Measurements from ENCODE around the gene MRM3.

GRCh38 chr17:784143-784542 lies 2.0 kb downstream of the MRM3 start:
- TF ChIP-seq TARDBP (IDR thresholded peaks at IDR 0.05) (no peak), FOXM1 (IDR thresholded peaks at IDR 0.05; ENCODE audit: borderline replicate concordance) (no peak), ELF4 (IDR thresholded peaks at IDR 0.05) (no peak), ZNF384 (IDR thresholded peaks at IDR 0.05) (no peak), SUZ12 (IDR thresholded peaks at IDR 0.05) (no peak), FOXA1 (IDR thresholded peaks at IDR 0.05) (no peak), L3MBTL2 (conservative IDR thresholded peaks at IDR 0.05) (no peak), PKNOX1 (IDR thresholded peaks at IDR 0.05) (no peak)
